H54 (cell line): ENCODE measurements around the gene ABHD11.

Experiments
- DNase-seq: peaks from one replicate; pipeline ENCODE4 v3.0.0; 2011; ENCODE audit warnings: low spot score, mixed read lengths; ENCODE audit not compliant: insufficient read length
- FAIRE-seq: peaks from 3 replicates; lab custom pipeline; 2011; peaks lifted over from hg19 to GRCh38; lab: Jason Lieb, UNC
- POLR2A ChIP-seq: IDR thresholded peaks from 2 replicates; pipeline ENCODE4 v1.6.1; 2011; ENCODE audit warnings: low read depth, mild to moderate bottlenecking, low read length

ABHD11 gene

DNA sequence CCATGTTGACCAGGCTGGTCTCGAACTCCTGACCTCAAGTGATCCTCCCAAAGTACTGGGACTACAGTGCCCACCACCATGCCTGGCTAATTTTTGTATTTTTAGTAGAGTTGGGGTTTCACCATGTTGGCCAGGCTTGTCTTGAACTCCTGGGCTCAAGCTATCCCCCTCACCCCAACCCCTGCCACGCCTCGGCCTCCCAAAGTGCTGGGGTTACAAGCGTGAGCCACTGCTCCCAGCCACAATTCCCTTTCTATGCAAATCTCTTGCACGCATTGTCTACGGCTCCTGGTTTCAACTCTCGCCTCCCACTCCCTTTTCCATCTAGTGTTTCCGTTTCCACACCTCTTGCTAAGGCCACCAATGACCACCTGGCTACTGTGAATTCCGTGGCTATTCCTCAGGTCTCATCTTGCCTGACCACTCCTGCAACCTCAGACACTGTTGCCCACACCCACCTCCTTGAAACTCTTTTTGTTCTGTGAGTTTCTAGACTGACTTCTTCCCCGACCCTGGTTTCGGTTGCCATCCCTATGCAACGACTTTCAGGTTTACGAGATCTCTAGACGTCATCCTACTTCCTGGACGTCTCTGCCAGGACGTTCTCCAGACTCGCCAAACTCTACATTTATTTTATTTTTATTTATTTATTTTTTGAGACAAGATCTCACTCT lies 28.1 kb upstream of the ABHD11 start:
- FAIRE-seq (no peak), DNase-seq (no peak)
- no peak for TF ChIP-seq POLR2A

DNA sequence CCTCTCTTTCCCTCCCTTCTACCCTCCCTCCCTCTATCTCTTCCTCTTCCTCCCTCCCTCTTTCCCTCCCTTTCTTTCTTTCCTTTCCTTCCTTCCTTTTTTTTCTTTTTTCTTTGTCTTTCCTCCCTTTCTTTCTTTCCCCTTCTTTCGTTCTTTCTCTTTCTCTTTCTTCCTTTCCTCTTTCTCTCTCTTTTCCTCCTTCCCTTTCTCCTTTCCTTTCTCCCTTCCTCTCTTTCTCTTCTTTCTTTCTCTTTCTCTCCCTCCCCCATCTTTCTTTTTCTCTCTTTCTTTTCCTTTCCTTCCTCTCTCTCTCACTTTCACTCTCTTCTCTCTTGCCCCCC lies 24.0 kb upstream of the ABHD11 start:
- FAIRE-seq (no peak), DNase-seq (no peak)
- no peak for TF ChIP-seq POLR2A

DNA sequence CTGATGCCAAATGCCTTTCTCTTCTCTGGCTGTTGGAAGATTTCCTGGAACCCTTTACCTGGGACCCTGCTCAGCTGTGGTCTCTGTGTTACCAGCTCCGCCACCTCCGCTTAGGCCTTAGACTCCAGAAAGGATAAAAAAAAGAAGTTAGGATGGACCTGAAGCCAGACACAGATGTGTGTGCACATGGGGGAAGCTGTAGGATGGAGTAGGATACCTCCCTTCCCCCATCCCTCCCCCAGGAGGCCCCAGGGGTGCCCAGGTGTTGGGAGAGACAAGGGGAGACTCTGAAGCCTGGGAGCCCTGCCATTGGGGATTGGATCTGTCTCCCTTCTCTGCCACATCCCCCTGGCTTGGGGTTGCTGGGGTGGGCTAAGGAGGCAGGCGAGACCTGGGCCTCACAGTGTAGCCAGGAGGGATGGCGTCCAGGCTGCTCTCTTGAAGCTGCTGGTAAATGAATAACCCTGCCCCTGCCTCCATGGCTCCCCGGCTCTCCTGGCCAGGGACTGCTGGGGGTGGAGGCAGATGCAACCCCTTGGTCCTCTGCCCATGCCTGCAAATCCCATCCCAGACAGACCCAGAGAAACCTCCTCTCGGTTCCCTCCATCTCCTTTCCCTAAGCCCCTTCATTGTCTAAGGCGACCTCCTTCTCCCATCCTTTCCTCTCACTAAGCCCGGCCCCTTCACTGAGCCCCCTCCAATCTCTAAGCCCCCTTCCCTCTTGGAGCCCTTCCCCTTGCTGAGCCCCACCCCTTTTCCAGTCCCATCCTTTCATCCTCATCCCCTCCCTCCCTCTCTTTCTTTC lies 23.5 kb upstream of the ABHD11 start:
- DNase-seq (no peak), FAIRE-seq (no peak)
- TF ChIP-seq POLR2A = no peak

DNA sequence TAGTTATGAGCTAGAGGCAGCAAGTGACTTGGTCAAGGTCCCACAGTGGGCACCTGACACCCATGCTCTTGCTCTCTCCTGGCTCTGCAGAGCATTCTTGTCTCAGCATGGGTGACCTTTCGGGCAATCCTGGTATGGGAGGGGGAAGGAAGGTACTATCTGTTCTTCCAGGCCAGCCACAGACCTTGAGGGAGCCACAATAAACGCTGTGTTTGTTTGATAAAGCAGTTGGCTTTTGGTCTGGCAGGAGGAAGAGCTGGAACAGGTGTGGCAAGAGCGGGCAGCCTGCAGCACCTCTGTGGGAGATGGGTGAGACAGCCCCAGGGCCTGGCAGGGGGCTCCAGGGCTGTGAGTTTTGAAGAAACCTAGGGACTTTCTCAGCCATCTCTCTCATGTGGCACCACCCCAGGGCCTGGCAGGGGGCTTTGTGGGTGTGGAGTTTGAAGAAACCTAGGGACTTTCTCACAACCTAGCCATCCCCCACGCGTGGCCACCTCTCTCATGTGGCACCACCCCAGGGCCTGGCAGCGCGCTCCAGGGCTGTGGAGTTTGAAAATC lies 20.1 kb upstream of the ABHD11 start:
- FAIRE-seq = no peak
- no peak for TF ChIP-seq POLR2A
- DNase-seq = no peak

DNA sequence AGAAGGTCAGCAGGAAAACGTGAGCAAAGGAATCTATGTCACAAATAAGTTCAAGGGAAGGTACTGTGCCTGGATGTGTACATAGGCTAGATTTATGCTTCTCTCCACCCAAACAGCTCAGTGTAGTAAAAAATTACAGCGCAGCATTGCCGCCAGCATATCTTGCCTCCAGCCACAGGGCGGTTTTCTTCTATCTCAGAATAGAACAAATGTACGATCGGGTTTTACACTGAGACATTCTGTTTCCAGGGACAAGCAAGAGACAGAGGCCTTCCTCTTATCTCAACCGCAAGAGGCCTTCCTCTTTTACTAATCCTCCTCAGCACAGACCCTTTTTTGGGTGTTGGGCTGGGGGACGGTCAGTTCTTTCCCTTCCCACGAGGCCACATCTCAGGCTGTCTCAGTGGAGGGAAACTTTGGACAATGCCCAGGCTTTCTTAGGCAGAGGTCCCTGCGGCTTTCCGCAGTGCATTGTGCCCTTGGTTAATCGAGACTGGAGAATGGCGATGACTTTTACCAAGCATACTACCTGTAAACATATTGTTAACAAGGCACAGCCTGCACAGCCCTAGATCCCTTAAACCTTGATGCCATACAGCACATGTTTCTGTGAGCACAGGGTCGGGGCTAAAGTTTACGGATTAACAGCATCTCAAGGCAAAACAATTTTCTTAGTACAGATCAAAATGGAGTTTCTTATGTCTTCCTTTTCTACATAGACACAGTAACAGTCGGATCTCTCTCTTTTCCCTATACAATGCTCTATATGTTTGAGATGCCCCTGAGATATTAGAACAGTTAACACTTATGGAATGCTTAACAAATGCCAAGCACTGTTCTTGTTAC lies 11.6 kb upstream of the ABHD11 start:
- DNase-seq (no peak), FAIRE-seq (no peak)
- no peak for TF ChIP-seq POLR2A

DNA sequence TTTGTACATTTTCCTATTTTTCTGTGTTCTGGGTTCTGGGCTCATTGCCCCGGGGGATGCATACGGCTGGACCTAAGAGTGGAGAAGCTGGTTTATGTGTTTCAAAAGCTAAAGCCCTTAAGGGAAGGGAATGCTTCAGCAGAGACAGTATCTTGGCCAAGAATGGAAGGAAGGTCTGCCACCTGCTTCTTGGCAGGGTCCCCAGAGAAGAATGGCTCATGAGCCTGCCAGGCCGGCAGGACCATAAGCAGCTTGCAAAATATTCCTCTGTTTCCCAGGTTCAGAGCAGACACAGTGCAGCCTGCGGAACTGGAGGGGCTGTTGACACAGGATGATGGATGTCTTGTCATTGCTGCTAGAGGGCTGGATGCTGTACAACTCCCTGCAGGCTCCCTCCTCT lies 7.8 kb upstream of the ABHD11 start:
- DNase-seq (no peak), FAIRE-seq (no peak)
- TF ChIP-seq POLR2A = no peak

DNA sequence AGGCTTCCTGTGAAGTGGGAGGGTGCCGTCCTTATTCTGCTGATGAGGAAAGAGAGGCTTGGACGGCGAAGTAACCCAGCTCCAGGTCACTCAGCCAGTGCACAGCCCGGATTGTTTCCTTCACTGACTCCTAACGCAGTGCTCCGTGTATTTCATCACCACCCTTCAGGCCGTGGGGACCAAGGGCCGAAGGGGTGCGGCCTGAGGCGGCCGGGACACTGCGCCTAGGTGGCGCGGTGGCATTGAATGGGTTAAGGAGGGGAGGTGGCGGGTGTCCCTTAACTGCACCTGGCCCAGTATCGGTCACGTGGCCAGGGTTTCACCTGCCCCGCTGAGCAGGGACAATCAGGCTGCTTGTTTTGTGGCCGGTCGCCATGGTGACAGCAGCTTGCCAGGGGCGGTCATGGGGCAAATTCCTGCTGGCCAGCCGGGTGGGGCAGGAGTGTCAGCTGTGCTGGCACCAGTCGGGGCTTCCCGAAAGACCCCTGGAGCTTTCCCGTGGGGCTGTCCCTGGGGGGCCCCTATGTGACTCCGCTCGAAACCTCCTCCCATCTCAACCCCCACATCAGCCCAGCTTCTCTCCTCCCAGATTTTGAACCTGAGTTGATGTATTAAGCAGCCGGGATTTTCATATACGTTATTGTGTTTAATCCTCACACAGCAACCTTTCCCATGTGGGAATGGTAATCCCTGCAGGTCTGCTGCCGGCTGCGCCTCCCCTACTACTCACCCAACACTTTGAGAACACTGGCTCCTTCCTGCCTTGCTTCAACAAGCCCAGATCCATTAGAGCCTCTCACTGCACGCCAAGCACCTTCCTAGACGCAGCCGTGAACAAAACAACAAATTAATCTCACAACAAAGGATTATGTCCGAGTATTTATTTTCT lies 4.4 kb upstream of the ABHD11 start:
- TF ChIP-seq POLR2A = no peak
- FAIRE-seq (no peak), DNase-seq (no peak)

DNA sequence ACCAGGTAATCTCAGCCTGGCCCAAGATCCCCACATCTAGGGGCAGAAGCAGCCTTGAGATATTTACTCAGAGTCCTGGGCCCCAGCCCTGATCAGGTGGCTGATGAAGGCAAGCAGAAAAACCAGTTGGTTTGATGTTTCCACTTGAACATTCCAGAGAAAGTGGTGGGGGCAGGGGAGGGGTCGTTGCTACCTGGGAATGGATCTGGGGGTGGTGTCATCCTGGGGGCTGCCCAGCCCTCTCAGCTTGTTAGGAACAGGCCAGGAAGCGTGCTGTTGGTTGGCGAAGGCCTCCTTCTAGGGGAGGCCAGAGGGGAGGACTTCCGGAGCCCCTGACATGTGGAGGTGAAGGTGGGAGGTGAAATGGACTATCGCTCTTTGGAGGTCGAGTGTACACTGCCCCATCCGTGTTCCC lies 3.7 kb upstream of the ABHD11 start:
- FAIRE-seq (no peak), DNase-seq (no peak)
- no peak for TF ChIP-seq POLR2A

DNA sequence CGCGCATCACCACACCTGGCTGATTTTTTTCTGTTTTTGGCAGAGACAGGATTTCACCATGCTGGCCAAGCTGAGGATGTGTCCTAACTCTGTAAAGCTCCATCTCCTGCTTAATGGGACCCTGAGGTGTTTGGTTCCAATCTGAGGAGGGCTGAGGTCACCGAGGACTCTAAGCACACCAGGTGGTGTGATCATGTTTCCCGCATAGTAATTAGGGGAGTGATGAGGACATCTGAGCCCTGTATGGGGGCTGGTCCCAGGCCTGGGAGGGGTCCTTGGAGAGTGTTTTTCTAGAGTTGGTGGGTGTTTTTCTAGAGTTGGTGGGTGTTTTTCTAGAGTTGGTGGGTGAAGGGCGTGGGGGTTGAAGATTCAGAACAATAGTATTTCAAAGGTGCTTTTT lies 3.0 kb upstream of the ABHD11 start:
- no peak for DNase-seq
- no peak for TF ChIP-seq POLR2A
- no peak for FAIRE-seq

DNA sequence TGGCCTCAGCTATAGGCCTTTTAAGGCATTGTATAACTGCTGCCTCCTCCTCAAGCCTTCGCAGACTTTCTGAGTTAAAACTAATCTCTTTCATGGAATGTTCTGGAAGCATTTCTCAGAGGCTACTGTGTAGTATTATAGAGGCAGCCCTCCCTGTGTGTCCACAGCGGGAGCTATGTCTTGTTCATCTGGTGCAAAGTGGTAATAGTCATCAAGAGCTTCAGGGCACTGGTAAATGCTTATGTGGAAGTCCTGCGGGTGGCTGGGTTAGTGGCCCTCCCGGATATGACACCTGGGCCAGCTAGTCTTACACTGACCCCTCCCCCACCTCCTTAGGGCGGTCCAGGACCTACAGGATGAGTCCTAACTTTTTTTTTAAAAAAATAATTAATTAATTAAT lies 2.2 kb upstream of the ABHD11 start:
- TF ChIP-seq POLR2A = no peak
- no peak for FAIRE-seq
- no peak for DNase-seq

DNA sequence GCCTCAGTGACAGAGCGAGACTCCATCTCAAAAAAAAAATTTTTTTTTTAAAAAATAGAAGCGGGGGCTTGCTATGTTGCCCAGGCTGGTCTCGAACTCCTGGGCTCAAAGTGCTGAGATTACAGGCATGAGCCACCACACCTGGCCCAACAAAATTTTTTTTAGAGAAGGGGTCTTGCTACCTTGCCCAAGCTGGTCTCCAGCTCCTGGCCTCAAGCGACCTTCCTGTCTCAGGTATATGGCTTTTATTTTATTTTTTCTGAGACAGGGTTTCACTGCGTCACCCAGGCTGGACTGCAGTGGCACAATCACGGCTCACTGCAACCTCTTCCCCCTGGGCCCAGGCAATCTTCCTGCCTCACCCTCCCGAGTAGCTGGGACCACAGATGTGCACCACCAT lies 1.6 kb upstream of the ABHD11 start:
- FAIRE-seq (no peak), DNase-seq (no peak)

DNA sequence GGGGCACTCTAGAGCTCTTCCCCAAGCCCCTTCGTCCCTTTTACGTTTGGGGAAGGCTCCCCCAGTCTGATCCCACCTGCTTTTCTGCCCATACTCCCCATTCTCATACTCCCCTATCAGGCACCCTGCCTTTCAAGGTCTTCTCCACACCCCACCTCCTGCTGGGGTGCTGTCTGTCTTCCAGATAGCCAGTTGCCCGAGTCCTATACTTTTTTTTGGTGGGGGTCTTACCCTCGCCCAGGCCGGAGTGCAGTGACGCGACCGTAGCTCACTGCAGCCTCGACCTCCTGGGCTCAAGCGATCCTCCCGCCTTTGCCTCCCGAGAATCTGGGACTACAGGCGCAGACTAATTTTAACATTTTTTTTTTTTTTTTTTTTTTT lies 775 bp upstream of the ABHD11 start:
- no peak for DNase-seq
- FAIRE-seq = no peak
- TF ChIP-seq POLR2A = no peak

More for the DNA sequence above, 1.6 kb upstream of the ABHD11 start:
- no peak for TF ChIP-seq POLR2A

DNA sequence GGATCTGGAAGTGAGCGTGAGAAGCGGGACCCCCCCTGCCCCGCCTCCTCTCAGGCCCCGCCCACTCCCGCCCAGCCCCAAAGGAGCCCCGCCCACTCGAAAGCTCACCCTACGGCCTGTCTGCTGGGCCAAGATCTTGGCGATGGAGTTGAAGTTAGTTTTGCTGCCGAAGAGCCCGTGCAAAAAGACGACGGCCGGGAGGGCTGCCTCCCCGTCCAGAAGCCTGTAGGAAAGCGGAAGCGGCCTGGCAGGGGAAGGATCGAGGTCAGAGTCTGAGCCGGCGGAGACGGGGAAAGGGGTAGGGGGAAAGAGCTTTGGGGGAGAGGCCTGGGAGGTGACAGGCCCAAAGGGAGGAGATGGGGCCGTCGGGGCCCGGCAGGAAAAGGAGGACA lies 386 bp downstream of the ABHD11 start:
- no peak for TF ChIP-seq POLR2A
- FAIRE-seq = no peak
- no peak for DNase-seq
